ENCODE data around the gene ANKS1B. TPM values are rescaled to one million over a fixed set of nuclear protein-coding genes. Genes with fewer than 3 reads are reported as not detected.

The ANKS1B gene
- total RNA-seq, 4 donors from 2014 or later = 4.9 to 15.4 (median 9.4) TPM

DNA sequence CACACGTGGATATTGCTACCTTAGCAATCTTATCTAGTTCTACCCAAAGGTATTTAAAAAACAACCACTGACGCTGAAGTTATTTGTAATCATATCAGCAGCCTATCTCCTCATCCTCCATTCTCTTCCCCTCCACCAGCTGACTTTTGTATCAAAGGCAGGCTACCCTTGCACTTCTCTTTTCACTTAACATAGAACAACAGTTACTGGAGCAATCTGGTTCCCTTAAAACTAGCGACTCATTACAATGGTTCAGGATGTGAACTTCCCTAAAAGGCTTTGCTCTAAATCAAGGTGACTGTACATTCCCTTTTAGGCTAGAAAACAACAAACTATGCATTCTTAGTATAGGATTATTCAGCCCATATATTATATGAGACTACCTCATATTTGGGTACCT lies 935.0 kb downstream of the ANKS1B start:
- Histone ChIP-seq H3K4me3 (no peak overlapping the region), H3K9me3 (peaks cover 8% of the 10 kb centered on the region), H3K36me3 (no peaks in the 10 kb centered on the region), H3K4me1 (no peaks in the 10 kb centered on the region), H3K27me3 (no peaks in the 10 kb centered on the region), H3K27ac (no peak overlapping the region)
- TF ChIP-seq POLR2A (IDR thresholded peaks at IDR 0.05) = no peak
- no peak for TF ChIP-seq EP300 (IDR thresholded peaks at IDR 0.05)
- TF ChIP-seq, protein P1, sequence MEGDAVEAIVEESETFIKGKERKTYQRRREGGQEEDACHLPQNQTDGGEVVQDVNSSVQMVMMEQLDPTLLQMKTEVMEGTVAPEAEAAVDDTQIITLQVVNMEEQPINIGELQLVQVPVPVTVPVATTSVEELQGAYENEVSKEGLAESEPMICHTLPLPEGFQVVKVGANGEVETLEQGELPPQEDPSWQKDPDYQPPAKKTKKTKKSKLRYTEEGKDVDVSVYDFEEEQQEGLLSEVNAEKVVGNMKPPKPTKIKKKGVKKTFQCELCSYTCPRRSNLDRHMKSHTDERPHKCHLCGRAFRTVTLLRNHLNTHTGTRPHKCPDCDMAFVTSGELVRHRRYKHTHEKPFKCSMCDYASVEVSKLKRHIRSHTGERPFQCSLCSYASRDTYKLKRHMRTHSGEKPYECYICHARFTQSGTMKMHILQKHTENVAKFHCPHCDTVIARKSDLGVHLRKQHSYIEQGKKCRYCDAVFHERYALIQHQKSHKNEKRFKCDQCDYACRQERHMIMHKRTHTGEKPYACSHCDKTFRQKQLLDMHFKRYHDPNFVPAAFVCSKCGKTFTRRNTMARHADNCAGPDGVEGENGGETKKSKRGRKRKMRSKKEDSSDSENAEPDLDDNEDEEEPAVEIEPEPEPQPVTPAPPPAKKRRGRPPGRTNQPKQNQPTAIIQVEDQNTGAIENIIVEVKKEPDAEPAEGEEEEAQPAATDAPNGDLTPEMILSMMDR (IDR thresholded peaks at IDR 0.05) = no peak
- TF ChIP-seq POLR2AphosphoS5 (IDR thresholded peaks at IDR 0.05) = no peak
- 67% methylated on average over 3 of the region's 3 CpGs for WGBS
- DNase-seq (ENCODE audit: low spot score in 2 of 2) = no peak

DNA sequence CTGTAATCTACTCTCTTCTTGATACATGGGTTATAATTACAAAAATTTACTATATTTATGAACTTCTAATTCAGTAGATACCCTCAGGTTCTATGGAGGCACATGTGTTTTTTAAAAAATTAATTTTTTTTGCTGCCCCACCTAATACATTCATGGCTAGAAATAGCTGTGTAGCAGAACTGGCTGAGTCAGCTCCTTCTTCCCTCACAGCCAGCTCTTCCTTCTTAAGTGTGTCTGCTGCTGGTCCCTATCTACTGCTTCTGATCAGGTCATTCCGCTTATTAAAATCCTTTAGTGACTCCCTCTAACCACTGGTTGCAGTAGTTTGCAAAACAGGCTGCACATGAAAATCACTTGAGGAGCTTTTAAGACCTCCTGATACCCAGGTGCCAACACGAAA lies 939.6 kb downstream of the ANKS1B start:
- Histone ChIP-seq H3K4me3 (no peak overlapping the region), H3K4me1 (no peaks in the 10 kb centered on the region), H3K9me3 (peaks cover 8% of the 10 kb centered on the region), H3K36me3 (no peaks in the 10 kb centered on the region), H3K27me3 (no peaks in the 10 kb centered on the region), H3K27ac (no peak overlapping the region)
- TF ChIP-seq POLR2A (IDR thresholded peaks at IDR 0.05) = no peak
- no peak for TF ChIP-seq EP300 (IDR thresholded peaks at IDR 0.05)
- TF ChIP-seq POLR2AphosphoS5 (IDR thresholded peaks at IDR 0.05) = no peak
- TF ChIP-seq, protein P1 (IDR thresholded peaks at IDR 0.05) = no peak
- WGBS = 86% methylated on average over 2 of the region's 2 CpGs
- DNase-seq (ENCODE audit: low spot score in 2 of 2) = no peak

DNA sequence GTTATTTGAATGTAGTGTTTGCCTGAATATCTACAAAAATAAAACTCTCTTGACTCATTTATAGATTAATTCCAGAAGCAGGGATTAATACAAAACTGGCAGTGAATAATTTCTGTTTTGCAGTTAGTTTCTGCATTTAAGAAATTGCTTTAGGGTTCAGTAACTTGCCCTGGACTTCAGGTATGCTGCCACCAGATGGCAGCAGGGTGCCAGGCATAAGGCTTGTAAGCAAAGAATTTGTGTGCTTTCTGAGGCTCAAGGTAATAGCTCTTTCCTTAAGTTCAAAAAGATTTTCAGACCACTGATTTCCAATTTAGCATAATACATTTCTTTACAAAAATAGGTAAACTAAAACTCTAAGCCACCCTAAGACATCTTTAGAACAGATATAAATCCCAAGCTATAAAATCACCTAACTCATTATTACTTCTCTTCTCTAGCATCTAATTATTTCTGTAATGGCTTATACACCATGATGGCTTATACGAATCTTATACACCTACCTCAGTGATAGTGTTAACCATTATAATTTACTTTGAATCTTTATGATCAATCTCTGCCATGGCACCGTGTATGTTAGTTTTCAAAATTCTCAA lies 941.3 kb downstream of the ANKS1B start:
- Histone ChIP-seq H3K9me3 (peaks cover 8% of the 10 kb centered on the region), H3K27me3 (no peaks in the 10 kb centered on the region)

DNA sequence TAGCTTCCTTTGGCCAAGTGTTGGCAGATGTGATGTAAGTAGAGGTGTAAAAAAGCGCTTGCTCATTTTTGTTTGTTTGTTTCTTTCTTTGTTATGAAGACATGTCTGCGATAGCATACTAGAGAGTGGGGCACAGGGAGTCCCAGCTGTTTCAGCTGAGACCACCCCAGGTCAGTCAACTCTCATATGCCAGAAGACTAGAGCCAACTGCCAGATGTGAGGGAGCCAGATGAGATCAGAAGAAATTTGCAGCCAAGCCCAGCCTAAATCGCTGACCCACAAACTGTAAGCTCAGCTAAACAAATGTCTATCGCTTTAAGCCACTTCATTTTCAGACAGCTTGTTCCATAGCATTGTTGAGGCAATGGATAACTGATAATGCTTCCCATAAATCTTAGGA lies 942.5 kb downstream of the ANKS1B start:
- DNase-seq (ENCODE audit: low spot score in 2 of 2) = no peak
- Histone ChIP-seq H3K27ac (no peak overlapping the region), H3K4me1 (no peaks in the 10 kb centered on the region), H3K36me3 (no peaks in the 10 kb centered on the region), H3K4me3 (no peak overlapping the region), H3K9me3 (peaks cover 6% of the 10 kb centered on the region), H3K27me3 (no peaks in the 10 kb centered on the region)
- 73% methylated on average over 4 of the region's 4 CpGs for WGBS
- TF ChIP-seq EP300 (IDR thresholded peaks at IDR 0.05) = no peak
- TF ChIP-seq, protein P1 (IDR thresholded peaks at IDR 0.05) = no peak
- no peak for TF ChIP-seq POLR2AphosphoS5 (IDR thresholded peaks at IDR 0.05)
- TF ChIP-seq POLR2A (IDR thresholded peaks at IDR 0.05) = no peak

More for the DNA sequence above, 941.3 kb downstream of the ANKS1B start:
- H3K4me1 ChIP-seq = no peaks in the 10 kb centered on the region
- no peak for DNase-seq (ENCODE audit: low spot score in 2 of 2)
- H3K27ac ChIP-seq = no peak overlapping the region
- WGBS = 35% methylated on average over 2 of the region's 2 CpGs
- no peak overlapping the region for H3K4me3 ChIP-seq
- no peaks in the 10 kb centered on the region for H3K36me3 ChIP-seq
- TF ChIP-seq EP300 (IDR thresholded peaks at IDR 0.05) = no peak
- TF ChIP-seq, protein P1 (IDR thresholded peaks at IDR 0.05) = peak; percentile 56 to 77

DNA sequence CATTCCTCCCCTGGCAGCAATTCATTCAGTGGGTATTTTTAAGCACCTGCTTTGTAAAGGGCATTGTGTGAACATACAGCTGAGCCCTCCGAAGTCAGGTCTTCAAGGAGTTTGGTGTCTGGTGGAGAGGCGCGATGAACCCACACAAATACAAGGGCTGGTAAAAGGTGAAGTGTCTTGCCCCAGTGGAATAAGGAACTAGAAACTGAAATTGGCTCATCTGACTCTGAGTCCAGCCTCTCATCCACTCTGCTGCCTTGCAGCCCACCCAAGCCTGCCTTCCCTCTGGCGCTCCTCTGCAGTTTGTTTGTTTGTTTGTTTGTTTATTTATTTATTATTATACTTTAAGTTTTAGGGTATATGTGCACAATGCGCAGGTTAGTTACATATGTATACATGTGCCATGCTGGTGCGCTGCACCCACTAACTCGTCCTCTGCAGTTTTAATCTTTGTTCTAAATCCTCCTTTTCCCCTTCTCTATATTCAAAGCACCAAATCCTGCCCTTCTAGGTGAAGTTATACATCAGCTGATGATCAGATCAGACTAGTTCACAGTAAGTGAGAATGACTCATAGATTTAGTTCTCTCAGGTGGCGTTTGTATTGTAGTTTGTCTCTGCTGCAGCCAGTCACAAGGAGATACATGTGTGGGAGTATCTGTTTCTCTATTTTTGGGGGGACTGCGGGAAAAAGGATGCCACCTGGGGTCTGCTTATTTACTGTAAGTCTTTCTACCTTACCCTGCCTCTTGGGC lies 945.2 kb downstream of the ANKS1B start:
- H3K4me1 ChIP-seq = no peaks in the 10 kb centered on the region

More for the DNA sequence above, 945.2 kb downstream of the ANKS1B start:
- Histone ChIP-seq H3K36me3 (no peaks in the 10 kb centered on the region), H3K9me3 (no peaks in the 10 kb centered on the region), H3K27ac (no peak overlapping the region), H3K27me3 (no peaks in the 10 kb centered on the region), H3K4me3 (no peak overlapping the region)
- 91% methylated on average over 9 of the region's 9 CpGs for WGBS
- no peak for TF ChIP-seq POLR2A (IDR thresholded peaks at IDR 0.05)
- TF ChIP-seq, protein P1 (IDR thresholded peaks at IDR 0.05) = no peak
- TF ChIP-seq POLR2AphosphoS5 (IDR thresholded peaks at IDR 0.05) = no peak
- TF ChIP-seq EP300 (IDR thresholded peaks at IDR 0.05) = no peak
- no peak for DNase-seq (ENCODE audit: low spot score in 2 of 2)

Measured in suprapubic skin (tissue), 4 donors.